GM12878 (cell line): ENCODE results near the gene NAAA. TPM values are rescaled to one million over a fixed set of nuclear protein-coding genes. Genes with fewer than 3 reads are reported as not detected.
A peak's percentile ranks its signal among the peaks of the same experiment; 100 is the strongest.

Experiments used
- ATAC-seq: fragments of 200-7000 bp; cut with Tn5 transposase; 3 replicates; pipeline ENCODE4 v1.9.1; 2020; ENCODE audit warnings: mild to moderate bottlenecking, moderate library complexity
- BruUV-seq: library from RNA; stranded (reverse); fragments of 400-500 nt; replicated peaks from 2 replicates; lab custom pipeline; 2021; lab: Mats Ljungman, UMichigan
- CTCF ChIA-PET: fragments of 300-600 bp; sonication (Branson Sonifier 250); formaldehyde crosslinking; extraction: SDS; loops from one replicate; lab custom pipeline; 2021; ENCODE audit warnings: inconsistent platforms; lab: Yijun Ruan, JAX
- POLR2A ChIA-PET: fragments of 350-600 bp; formaldehyde crosslinking; extraction: SDS; loops from one replicate; lab custom pipeline; 2021; ENCODE audit warnings: inconsistent platforms; lab: Charles Lee
- RAD21 ChIA-PET: fragments of 300-600 bp; sonication (Branson Sonifier 250); formaldehyde crosslinking; loops from one replicate; lab custom pipeline; 2023; ENCODE audit warnings: antibody characterized with exemption; ENCODE audit not compliant: unreplicated experiment; lab: Charles Lee
- SMC1A ChIA-PET: fragments of 300-600 bp; sonication (Branson Sonifier 250); formaldehyde crosslinking; loops from one replicate; lab custom pipeline; 2023; ENCODE audit not compliant: unreplicated experiment, uncharacterized antibody; lab: Charles Lee
- DNase-seq: peaks from one replicate; pipeline ENCODE4 v3.0.0-alpha.2; 2011; ENCODE audit warnings: low read depth, low spot score
- FAIRE-seq: peaks from 3 replicates; lab custom pipeline; 2011; peaks lifted over from hg19 to GRCh38; lab: Jason Lieb, UNC
- H2AFZ ChIP-seq: 2 replicates; pipeline ENCODE4 v1.6.0; 2011; ENCODE audit warnings: low read depth, low read length, control low read depth; ENCODE audit not compliant: control insufficient read depth
- H3K27ac ChIP-seq: 2 replicates; pipeline ENCODE4 v1.5.1; 2011; ENCODE audit warnings: control low read depth; ENCODE audit not compliant: control insufficient read depth, insufficient read depth
- H3K27me3 ChIP-seq, 2 experiments: replicated peaks in 1 of 2; 2 replicates each; pipeline versions ENCODE4 v1.6.0 to v1.6.1; 2011; ENCODE audit warnings: low read length in 1 of 2; ENCODE audit not compliant: control insufficient read depth in 2 of 2, insufficient read depth in 2 of 2
- H3K36me3 ChIP-seq, 2 experiments: 2 replicates each; pipeline ENCODE4 v1.5.1; 2011; ENCODE audit warnings: low read length in 1 of 2; ENCODE audit not compliant: control insufficient read depth in 2 of 2, insufficient read depth in 2 of 2
- H3K4me1 ChIP-seq: 2 replicates; pipeline ENCODE4 v1.6.1; 2011; ENCODE audit warnings: mild to moderate bottlenecking, low read length, moderate library complexity, mixed read lengths; ENCODE audit not compliant: control insufficient read depth, insufficient read depth
- H3K4me2 ChIP-seq: 2 replicates; pipeline ENCODE4 v1.6.0; 2011; ENCODE audit warnings: control low read depth; ENCODE audit not compliant: control insufficient read depth, insufficient read depth
- H3K4me3 ChIP-seq: fragments of 200-600 bp; sonication (generic); 2 replicates; pipeline ENCODE4 v1.5.1; 2016
- H3K79me2 ChIP-seq: 2 replicates; pipeline ENCODE4 v1.6.0; 2011; ENCODE audit warnings: low read length; ENCODE audit not compliant: control insufficient read depth, insufficient read depth
- H3K9ac ChIP-seq: 2 replicates; pipeline ENCODE4 v1.8.0; 2011; ENCODE audit warnings: low read length, control low read depth, mixed read lengths; ENCODE audit not compliant: control insufficient read depth, insufficient read depth
- H3K9me3 ChIP-seq: replicated peaks from 3 replicates; pipeline ENCODE4 v1.5.1; 2011; ENCODE audit warnings: mild to moderate bottlenecking, low read length; ENCODE audit not compliant: control insufficient read depth, insufficient read depth
- H4K20me1 ChIP-seq: 2 replicates; pipeline ENCODE4 v1.6.0; 2011; ENCODE audit not compliant: control insufficient read depth, insufficient read depth
- ESRRA ChIP-seq: IDR thresholded peaks from 2 replicates; pipeline ENCODE4 v1.6.1; 2012; ENCODE audit warnings: mild to moderate bottlenecking, low read length, improper control_type of control experiment
- MXI1 ChIP-seq: fragments of 150-350 bp; IDR thresholded peaks from 2 replicates; pipeline ENCODE4 v1.6.1; 2011; ENCODE audit warnings: low read depth, mild to moderate bottlenecking, inconsistent platforms, low read length, improper control_type of control experiment
- NR2C1 ChIP-seq: fragments of 450-650 bp; IDR thresholded peaks from 2 replicates; pipeline ENCODE4 v1.6.1; 2017; ENCODE audit warnings: antibody characterized with exemption, mild to moderate bottlenecking, moderate library complexity
- PAX5 ChIP-seq: IDR thresholded peaks from 2 replicates; pipeline ENCODE4 v1.6.1; 2011; ENCODE audit warnings: low read depth, low read length, borderline replicate concordance
- RUNX3 ChIP-seq: IDR thresholded peaks from 2 replicates; pipeline ENCODE4 v1.6.1; 2012; ENCODE audit warnings: low read length, inconsistent platforms
- SMC3 ChIP-seq: IDR thresholded peaks from 2 replicates; pipeline ENCODE4 v1.6.1; 2011; ENCODE audit warnings: low read length, improper control_type of control experiment, borderline replicate concordance
- SREBF2 ChIP-seq: IDR thresholded peaks from 2 replicates; pipeline ENCODE4 v1.6.1; 2012; ENCODE audit warnings: mild to moderate bottlenecking, low read length
- STAT3 ChIP-seq: IDR thresholded peaks from 2 replicates; pipeline ENCODE4 v1.6.1; 2011; ENCODE audit warnings: low read depth, low read length, improper control_type of control experiment
- SUZ12 ChIP-seq: fragments of 200-600 bp; sonication (generic); IDR thresholded peaks from one replicate; pipeline ENCODE4 v1.6.1; 2018; ENCODE audit warnings: antibody characterized with exemption, mild to moderate bottlenecking; ENCODE audit not compliant: unreplicated experiment
- WGBS: methylation state at CpG from one replicate; pipeline ENCODE4 v1.1.6; 2016; ENCODE audit warnings: low lambda C conversion rate; ENCODE audit not compliant: insufficient replicate concordance, insufficient coverage; ENCODE audit errors: missing lambda C conversion rate; 5-methylcytosine and 5-hydroxymethylcytosine counted together
- in situ Hi-C: fragments of 300-500 bp; cut with MboI; formaldehyde crosslinking; loops from 9 replicates; pipeline ENCODE4 v1.14.3; 2018; ENCODE audit warnings: mixed read lengths
- intact Hi-C: fragments of 100-400 bp; cut with micrococcal nuclease; formaldehyde crosslinking; loops from one replicate; pipeline ENCODE4 v1.14.2; 2022; ENCODE audit not compliant: unreplicated experiment
- polyA plus RNA-seq, 11 experiments: library from polyadenylated mRNA; depleted of rRNA in 4 of 11; unstranded in 6 of 11; stranded (reverse) in 5 of 11; fragments of >200 nt; fragmentation: Nextera tagmentation in 4 of 11; fragmentation: Illumina TruSeq in 1 of 11; extraction: Ambion mirVana in 4 of 11; extraction: Trizol in 1 of 11; gene quantifications; 1 replicate in 1 of 11; 2 replicates in 10 of 11; pipeline versions ENCODE4 v1.2.1 to v1.2.3, GENCODE V29; 2011 to 2016; ENCODE audit warnings: inconsistent platforms in 2 of 11, missing spikeins in 2 of 11, low read depth in 1 of 11
- total RNA-seq, 4 experiments: library from RNA; depleted of rRNA in 3 of 4; stranded (reverse); fragments of >200 nt in 3 of 4; fragmentation: Illumina TruSeq in 1 of 4; extraction: Trizol in 1 of 4; gene quantifications; 2 replicates each; pipeline versions ENCODE4 v1.2.1 to v1.2.3, GENCODE V29; 2013 to 2021
- TF ChIP-seq, protein P1 (sequence below): IDR thresholded peaks from 2 replicates; pipeline ENCODE4 v1.6.1; 2012; ENCODE audit warnings: mild to moderate bottlenecking, low read depth, low read length
- TF ChIP-seq, protein P2 (sequence below): fragments of 450-650 bp; IDR thresholded peaks from 2 replicates; pipeline ENCODE4 v1.6.1; 2016; ENCODE audit warnings: mild to moderate bottlenecking

NAAA gene
- total and polyA plus RNA-seq, 10 of the 15 experiments (the other 5 are each of a cell fraction or from before 2014, with no cell fraction given) = 0.60 to 4.9 (median 2.6) TPM

DNA sequence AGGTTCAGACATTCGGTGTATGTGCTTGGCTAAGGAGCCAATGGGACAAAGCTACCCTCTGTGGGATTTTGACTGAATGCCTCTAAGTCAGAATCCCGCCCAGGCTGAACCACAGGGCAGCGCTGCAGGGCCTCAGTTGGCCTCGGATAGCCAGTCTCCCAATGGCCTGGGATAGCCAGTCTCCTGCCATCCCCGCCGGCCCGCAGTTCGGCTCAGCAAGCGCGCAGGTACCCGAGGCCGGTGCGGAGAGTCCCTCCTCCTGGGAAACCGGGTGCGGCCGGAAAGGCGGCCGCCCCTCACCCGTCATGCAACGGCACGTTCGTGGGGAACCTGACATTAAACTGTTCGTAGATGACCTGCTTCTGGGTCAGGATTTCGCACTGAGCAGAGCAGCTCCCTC, 54.7 kb downstream of the NAAA start:
- SMC1A ChIA-PET = interaction anchor here (1.1 kb wide), 1 partner anchor 38 kb away, joined by 3 read pairs; no protein-coding TSS in a partner anchor

DNA sequence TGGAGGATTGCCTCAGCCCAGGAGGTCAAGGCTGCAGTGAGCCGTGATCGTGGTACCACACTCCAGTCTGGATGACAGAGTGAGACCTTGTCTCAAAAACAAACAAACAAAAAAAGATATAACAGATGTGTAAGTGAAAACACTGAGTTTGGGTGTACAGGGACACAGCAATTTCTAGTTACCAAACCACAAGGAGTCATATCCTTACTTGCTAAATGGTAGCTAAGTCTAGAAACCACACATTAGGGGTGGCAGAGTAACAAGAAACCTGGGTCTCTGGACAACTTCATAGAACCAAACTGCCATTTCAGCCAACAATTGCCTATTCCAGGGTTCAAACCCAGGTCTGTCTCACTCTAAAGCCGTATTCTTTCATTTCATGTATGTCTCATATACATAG, 59.3 kb downstream of the NAAA start:
- CTCF ChIA-PET = interaction anchor here (0.5 to 1.6 kb wide), 2 partner anchors 14 to 448 kb away, joined by 4 read pairs; no protein-coding TSS in a partner anchor
- Histone ChIP-seq H3K4me3 (no peak overlapping the region), H3K9ac (no peak overlapping the region), H3K79me2 (no peaks in the 10 kb centered on the region), H3K4me1 (no peaks in the 10 kb centered on the region), H3K27me3 (peaks cover 0 to 1% of the 10 kb centered on the region in 2 experiments; a peak in 3 of 4 replicates), H2AFZ (no peak overlapping the region), H3K9me3 (no peaks in the 10 kb centered on the region), H3K36me3 (no peaks in the 10 kb centered on the region), H4K20me1 (no peaks in the 10 kb centered on the region), H3K27ac (no peak overlapping the region), H3K4me2 (no peak overlapping the region)
- 33% methylated on average over 3 of the region's 3 CpGs for WGBS
- in situ Hi-C loops (no loop called here), intact Hi-C loops (no loop called here)
- BruUV-seq = no TSS peak
- no peak for FAIRE-seq
- SMC1A ChIA-PET = no interaction called here
- ATAC-seq = no peak
- POLR2A ChIA-PET = interaction anchor here (0.7 kb wide), 1 partner anchor 133 kb away, joined by 3 read pairs; no protein-coding TSS in a partner anchor
- RAD21 ChIA-PET = no interaction called here
- DNase-seq = no peak
- TF ChIP-seq RUNX3 = peak; percentile 56
- TF ChIP-seq, protein P1, sequence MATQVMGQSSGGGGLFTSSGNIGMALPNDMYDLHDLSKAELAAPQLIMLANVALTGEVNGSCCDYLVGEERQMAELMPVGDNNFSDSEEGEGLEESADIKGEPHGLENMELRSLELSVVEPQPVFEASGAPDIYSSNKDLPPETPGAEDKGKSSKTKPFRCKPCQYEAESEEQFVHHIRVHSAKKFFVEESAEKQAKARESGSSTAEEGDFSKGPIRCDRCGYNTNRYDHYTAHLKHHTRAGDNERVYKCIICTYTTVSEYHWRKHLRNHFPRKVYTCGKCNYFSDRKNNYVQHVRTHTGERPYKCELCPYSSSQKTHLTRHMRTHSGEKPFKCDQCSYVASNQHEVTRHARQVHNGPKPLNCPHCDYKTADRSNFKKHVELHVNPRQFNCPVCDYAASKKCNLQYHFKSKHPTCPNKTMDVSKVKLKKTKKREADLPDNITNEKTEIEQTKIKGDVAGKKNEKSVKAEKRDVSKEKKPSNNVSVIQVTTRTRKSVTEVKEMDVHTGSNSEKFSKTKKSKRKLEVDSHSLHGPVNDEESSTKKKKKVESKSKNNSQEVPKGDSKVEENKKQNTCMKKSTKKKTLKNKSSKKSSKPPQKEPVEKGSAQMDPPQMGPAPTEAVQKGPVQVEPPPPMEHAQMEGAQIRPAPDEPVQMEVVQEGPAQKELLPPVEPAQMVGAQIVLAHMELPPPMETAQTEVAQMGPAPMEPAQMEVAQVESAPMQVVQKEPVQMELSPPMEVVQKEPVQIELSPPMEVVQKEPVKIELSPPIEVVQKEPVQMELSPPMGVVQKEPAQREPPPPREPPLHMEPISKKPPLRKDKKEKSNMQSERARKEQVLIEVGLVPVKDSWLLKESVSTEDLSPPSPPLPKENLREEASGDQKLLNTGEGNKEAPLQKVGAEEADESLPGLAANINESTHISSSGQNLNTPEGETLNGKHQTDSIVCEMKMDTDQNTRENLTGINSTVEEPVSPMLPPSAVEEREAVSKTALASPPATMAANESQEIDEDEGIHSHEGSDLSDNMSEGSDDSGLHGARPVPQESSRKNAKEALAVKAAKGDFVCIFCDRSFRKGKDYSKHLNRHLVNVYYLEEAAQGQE = no peak

More for the DNA sequence above, 54.7 kb downstream of the NAAA start:
- ATAC-seq (no peak), FAIRE-seq (no peak), DNase-seq (no peak)
- Histone ChIP-seq H3K27ac (no peak overlapping the region), H3K27me3 (no peaks in the 10 kb centered on the region; a peak in 1 of 4 replicates), H2AFZ (no peak overlapping the region), H3K9ac (no peak overlapping the region), H3K9me3 (no peaks in the 10 kb centered on the region), H4K20me1 (no peaks in the 10 kb centered on the region), H3K36me3 (no peaks in the 10 kb centered on the region), H3K4me1 (no peaks in the 10 kb centered on the region), H3K79me2 (no peaks in the 10 kb centered on the region), H3K4me2 (no peak overlapping the region), H3K4me3 (no peak overlapping the region)
- in situ Hi-C loops (no loop called here), intact Hi-C loops (no loop called here)
- CTCF ChIA-PET = interaction anchor here (0.9 to 1.5 kb wide), 2 partner anchors 10 to 112 kb away, joined by 3 to 8 read pairs; no protein-coding TSS in a partner anchor
- RAD21 ChIA-PET = no interaction called here
- TF ChIP-seq ESRRA = no peak
- TF ChIP-seq MXI1 = no peak
- no peak for TF ChIP-seq SMC3
- TF ChIP-seq, protein P2, sequence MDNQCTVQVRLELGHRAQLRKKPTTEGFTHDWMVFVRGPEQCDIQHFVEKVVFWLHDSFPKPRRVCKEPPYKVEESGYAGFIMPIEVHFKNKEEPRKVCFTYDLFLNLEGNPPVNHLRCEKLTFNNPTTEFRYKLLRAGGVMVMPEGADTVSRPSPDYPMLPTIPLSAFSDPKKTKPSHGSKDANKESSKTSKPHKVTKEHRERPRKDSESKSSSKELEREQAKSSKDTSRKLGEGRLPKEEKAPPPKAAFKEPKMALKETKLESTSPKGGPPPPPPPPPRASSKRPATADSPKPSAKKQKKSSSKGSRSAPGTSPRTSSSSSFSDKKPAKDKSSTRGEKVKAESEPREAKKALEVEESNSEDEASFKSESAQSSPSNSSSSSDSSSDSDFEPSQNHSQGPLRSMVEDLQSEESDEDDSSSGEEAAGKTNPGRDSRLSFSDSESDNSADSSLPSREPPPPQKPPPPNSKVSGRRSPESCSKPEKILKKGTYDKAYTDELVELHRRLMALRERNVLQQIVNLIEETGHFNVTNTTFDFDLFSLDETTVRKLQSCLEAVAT = no peak
- TF ChIP-seq SREBF2 = no peak
- TF ChIP-seq SUZ12 = no peak
- TF ChIP-seq NR2C1 = no peak
- TF ChIP-seq PAX5 = no peak
- TF ChIP-seq STAT3 = no peak
- 63% methylated on average over 24 of the region's 24 CpGs for WGBS
- POLR2A ChIA-PET = no interaction called here
- BruUV-seq = no TSS peak
